GM23338 (cell line): ENCODE measurements around the gene ATOH8.

Experiments
- CREB1 ChIP-seq: fragments of 250-450 bp; sonication (Bioruptor Pico); IDR thresholded peaks from 2 replicates; pipeline ENCODE4 v1.5.0; 2020; ENCODE audit warnings: low read depth, mild to moderate bottlenecking, moderate library complexity
- CTCF ChIP-seq, 2 experiments: fragments of 200-600 bp in 1 of 2; sonication (generic) in 1 of 2; conservative IDR thresholded peaks; 2 replicates each; pipeline versions ENCODE4 v1.5.1 to v1.6.1; 2016 to 2017; ENCODE audit warnings: antibody characterized with exemption in 2 of 2, low read depth in 2 of 2, mild to moderate bottlenecking in 2 of 2, moderate library complexity in 1 of 2
- ETS1 ChIP-seq: IDR thresholded peaks from 2 replicates; pipeline ENCODE4 v1.6.1; 2016; ENCODE audit warnings: antibody characterized with exemption
- EZH2 ChIP-seq: fragments of 200-600 bp; sonication (generic); IDR thresholded peaks from one replicate; pipeline ENCODE4 v1.8.0; 2017; ENCODE audit warnings: antibody characterized with exemption, mild to moderate bottlenecking, low read depth; ENCODE audit not compliant: unreplicated experiment
- EZH2phosphoT487 ChIP-seq: fragments of 200-600 bp; sonication (generic); IDR thresholded peaks from one replicate; pipeline ENCODE4 v1.8.1; 2018; ENCODE audit warnings: antibody characterized with exemption; ENCODE audit not compliant: unreplicated experiment
- JUNB ChIP-seq: IDR thresholded peaks from one replicate; pipeline ENCODE4 v1.6.1; 2016; ENCODE audit warnings: antibody characterized with exemption; ENCODE audit not compliant: unreplicated experiment
- NANOG ChIP-seq: IDR thresholded peaks from 2 replicates; pipeline ENCODE4 v1.6.1; 2016; ENCODE audit warnings: antibody characterized with exemption, borderline replicate concordance
- POLR2AphosphoS5 ChIP-seq: IDR thresholded peaks from 2 replicates; pipeline ENCODE4 v1.6.1; 2016; ENCODE audit warnings: antibody characterized with exemption, low read depth
- ZNF114 ChIP-seq: fragments of 250-450 bp; sonication (Bioruptor Pico); IDR thresholded peaks from 2 replicates; pipeline ENCODE4 v1.5.0; 2020; ENCODE audit warnings: mild to moderate bottlenecking, moderate library complexity
- ZNF331 ChIP-seq: fragments of 250-450 bp; sonication (Bioruptor Pico); IDR thresholded peaks from 2 replicates; pipeline ENCODE4 v1.5.0; 2020; ENCODE audit warnings: low read depth, mild to moderate bottlenecking, moderate library complexity
- TF ChIP-seq, protein P1 (sequence below): IDR thresholded peaks from one replicate; pipeline ENCODE4 v1.6.1; 2018; ENCODE audit warnings: antibody characterized with exemption; ENCODE audit not compliant: unreplicated experiment
- TF ChIP-seq, protein P2 (sequence below): fragments of 250-450 bp; sonication (Bioruptor Pico); IDR thresholded peaks from 2 replicates; pipeline ENCODE4 v1.5.0; 2020; ENCODE audit warnings: mild to moderate bottlenecking, moderate library complexity

DNA sequence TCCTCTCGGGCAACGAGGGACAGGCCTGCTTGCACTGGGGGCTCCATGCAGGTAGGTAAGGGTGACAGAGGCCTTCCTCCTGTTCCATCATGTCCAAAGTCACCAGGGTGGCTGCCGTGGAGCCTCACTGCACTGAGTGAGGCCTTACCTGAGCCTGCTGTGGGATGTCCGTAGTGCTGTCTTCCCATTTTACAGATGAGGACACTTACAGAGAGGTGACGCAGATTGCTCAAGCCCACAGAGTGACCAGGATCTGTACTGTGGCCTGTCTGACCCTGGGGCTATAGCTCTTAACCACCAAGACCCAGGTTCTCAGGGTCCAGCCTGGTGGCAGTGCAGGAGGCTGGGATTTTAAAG, 5.4 kb downstream of the ATOH8 start:
- no peak for TF ChIP-seq CTCF (conservative IDR thresholded peaks at IDR 0.05; ENCODE audit: low read depth in 2 of 2)
- TF ChIP-seq, protein P1, sequence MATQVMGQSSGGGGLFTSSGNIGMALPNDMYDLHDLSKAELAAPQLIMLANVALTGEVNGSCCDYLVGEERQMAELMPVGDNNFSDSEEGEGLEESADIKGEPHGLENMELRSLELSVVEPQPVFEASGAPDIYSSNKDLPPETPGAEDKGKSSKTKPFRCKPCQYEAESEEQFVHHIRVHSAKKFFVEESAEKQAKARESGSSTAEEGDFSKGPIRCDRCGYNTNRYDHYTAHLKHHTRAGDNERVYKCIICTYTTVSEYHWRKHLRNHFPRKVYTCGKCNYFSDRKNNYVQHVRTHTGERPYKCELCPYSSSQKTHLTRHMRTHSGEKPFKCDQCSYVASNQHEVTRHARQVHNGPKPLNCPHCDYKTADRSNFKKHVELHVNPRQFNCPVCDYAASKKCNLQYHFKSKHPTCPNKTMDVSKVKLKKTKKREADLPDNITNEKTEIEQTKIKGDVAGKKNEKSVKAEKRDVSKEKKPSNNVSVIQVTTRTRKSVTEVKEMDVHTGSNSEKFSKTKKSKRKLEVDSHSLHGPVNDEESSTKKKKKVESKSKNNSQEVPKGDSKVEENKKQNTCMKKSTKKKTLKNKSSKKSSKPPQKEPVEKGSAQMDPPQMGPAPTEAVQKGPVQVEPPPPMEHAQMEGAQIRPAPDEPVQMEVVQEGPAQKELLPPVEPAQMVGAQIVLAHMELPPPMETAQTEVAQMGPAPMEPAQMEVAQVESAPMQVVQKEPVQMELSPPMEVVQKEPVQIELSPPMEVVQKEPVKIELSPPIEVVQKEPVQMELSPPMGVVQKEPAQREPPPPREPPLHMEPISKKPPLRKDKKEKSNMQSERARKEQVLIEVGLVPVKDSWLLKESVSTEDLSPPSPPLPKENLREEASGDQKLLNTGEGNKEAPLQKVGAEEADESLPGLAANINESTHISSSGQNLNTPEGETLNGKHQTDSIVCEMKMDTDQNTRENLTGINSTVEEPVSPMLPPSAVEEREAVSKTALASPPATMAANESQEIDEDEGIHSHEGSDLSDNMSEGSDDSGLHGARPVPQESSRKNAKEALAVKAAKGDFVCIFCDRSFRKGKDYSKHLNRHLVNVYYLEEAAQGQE: no peak
- no peak for TF ChIP-seq POLR2AphosphoS5
- TF ChIP-seq ZNF331 (CRISPR knock-in tag): no peak
- no peak for TF ChIP-seq EZH2phosphoT487
- TF ChIP-seq CREB1 (CRISPR knock-in tag): no peak
- no peak for TF ChIP-seq EZH2
- no peak for TF ChIP-seq JUNB
- TF ChIP-seq ZNF114 (CRISPR knock-in tag): no peak
- no peak for TF ChIP-seq ETS1
- TF ChIP-seq, protein P2, sequence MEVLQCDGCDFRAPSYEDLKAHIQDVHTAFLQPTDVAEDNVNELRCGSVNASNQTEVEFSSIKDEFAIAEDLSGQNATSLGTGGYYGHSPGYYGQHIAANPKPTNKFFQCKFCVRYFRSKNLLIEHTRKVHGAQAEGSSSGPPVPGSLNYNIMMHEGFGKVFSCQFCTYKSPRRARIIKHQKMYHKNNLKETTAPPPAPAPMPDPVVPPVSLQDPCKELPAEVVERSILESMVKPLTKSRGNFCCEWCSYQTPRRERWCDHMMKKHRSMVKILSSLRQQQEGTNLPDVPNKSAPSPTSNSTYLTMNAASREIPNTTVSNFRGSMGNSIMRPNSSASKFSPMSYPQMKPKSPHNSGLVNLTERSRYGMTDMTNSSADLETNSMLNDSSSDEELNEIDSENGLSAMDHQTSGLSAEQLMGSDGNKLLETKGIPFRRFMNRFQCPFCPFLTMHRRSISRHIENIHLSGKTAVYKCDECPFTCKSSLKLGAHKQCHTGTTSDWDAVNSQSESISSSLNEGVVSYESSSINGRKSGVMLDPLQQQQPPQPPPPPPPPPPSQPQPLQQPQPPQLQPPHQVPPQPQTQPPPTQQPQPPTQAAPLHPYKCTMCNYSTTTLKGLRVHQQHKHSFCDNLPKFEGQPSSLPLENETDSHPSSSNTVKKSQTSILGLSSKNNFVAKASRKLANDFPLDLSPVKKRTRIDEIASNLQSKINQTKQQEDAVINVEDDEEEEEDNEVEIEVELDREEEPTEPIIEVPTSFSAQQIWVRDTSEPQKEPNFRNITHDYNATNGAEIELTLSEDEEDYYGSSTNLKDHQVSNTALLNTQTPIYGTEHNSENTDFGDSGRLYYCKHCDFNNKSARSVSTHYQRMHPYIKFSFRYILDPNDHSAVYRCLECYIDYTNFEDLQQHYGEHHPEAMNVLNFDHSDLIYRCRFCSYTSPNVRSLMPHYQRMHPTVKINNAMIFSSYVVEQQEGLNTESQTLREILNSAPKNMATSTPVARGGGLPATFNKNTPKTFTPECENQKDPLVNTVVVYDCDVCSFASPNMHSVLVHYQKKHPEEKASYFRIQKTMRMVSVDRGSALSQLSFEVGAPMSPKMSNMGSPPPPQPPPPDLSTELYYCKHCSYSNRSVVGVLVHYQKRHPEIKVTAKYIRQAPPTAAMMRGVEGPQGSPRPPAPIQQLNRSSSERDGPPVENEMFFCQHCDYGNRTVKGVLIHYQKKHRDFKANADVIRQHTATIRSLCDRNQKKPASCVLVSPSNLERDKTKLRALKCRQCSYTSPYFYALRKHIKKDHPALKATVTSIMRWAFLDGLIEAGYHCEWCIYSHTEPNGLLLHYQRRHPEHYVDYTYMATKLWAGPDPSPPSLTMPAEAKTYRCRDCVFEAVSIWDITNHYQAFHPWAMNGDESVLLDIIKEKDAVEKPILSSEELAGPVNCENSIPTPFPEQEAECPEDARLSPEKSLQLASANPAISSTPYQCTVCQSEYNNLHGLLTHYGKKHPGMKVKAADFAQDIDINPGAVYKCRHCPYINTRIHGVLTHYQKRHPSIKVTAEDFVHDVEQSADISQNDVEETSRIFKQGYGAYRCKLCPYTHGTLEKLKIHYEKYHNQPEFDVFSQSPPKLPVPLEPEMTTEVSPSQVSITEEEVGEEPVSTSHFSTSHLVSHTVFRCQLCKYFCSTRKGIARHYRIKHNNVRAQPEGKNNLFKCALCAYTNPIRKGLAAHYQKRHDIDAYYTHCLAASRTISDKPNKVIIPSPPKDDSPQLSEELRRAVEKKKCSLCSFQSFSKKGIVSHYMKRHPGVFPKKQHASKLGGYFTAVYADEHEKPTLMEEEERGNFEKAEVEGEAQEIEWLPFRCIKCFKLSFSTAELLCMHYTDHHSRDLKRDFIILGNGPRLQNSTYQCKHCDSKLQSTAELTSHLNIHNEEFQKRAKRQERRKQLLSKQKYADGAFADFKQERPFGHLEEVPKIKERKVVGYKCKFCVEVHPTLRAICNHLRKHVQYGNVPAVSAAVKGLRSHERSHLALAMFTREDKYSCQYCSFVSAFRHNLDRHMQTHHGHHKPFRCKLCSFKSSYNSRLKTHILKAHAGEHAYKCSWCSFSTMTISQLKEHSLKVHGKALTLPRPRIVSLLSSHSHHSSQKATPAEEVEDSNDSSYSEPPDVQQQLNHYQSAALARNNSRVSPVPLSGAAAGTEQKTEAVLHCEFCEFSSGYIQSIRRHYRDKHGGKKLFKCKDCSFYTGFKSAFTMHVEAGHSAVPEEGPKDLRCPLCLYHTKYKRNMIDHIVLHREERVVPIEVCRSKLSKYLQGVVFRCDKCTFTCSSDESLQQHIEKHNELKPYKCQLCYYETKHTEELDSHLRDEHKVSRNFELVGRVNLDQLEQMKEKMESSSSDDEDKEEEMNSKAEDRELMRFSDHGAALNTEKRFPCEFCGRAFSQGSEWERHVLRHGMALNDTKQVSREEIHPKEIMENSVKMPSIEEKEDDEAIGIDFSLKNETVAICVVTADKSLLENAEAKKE (CRISPR knock-in tag): no peak
- TF ChIP-seq NANOG: no peak
